WERI-Rb-1 (cell line): Measurements from ENCODE around the gene MACROH2A2.
"Not testable (repeated sequence)": the region's sequence is repeated elsewhere in the genome, so short reads cannot be mapped to it uniquely, and the experiment has no call there.

ENCODE experiments used
- DNase-seq: peaks from one replicate; pipeline ENCODE4 v3.0.0-alpha.2; 2020
- H3K27ac ChIP-seq: fragments of 250-450 bp; sonication (Bioruptor Pico); 2 replicates; pipeline ENCODE4 v1.5.1; 2020; ENCODE audit warnings: mild to moderate bottlenecking, moderate library complexity
- H3K27me3 ChIP-seq: fragments of 250-450 bp; sonication (Bioruptor Pico); 2 replicates; pipeline ENCODE4 v1.5.1; 2021; ENCODE audit warnings: mild to moderate bottlenecking, low read depth, moderate library complexity; ENCODE audit not compliant: insufficient read depth, severe bottlenecking
- H3K36me3 ChIP-seq: fragments of 250-450 bp; sonication (Bioruptor Pico); 2 replicates; pipeline ENCODE4 v1.5.1; 2020; ENCODE audit warnings: mild to moderate bottlenecking, moderate library complexity
- H3K4me3 ChIP-seq: 2 replicates; pipeline ENCODE4 v1.5.1; 2011; ENCODE audit warnings: low read depth, mild to moderate bottlenecking, control low read depth, low read length
- H3K9me3 ChIP-seq: fragments of 250-450 bp; sonication (Bioruptor Pico); 2 replicates; pipeline ENCODE4 v1.5.1; 2021; ENCODE audit warnings: mild to moderate bottlenecking, moderate library complexity; ENCODE audit not compliant: severe bottlenecking
- CTCF ChIP-seq: IDR thresholded peaks from 2 replicates; pipeline ENCODE4 v1.5.1; 2011; ENCODE audit warnings: low read depth, mild to moderate bottlenecking, control low read depth, inconsistent platforms, low read length

Gene MACROH2A2

GRCh38 chr10:70078937-70079336 is 26.3 kb downstream of the MACROH2A2 start:
- no peaks in the 10 kb centered on the region for H3K27me3 ChIP-seq
- peaks cover 36% of the 10 kb centered on the region for H3K36me3 ChIP-seq
- no peak for TF ChIP-seq CTCF
- no peak overlapping the region for H3K27ac ChIP-seq
- no peaks in the 10 kb centered on the region for H3K9me3 ChIP-seq
- no peak for DNase-seq
- no peak overlapping the region for H3K4me3 ChIP-seq

- not testable (repeated sequence) for H3K9me3 ChIP-seq, H3K27me3 ChIP-seq, H3K4me3 ChIP-seq, DNase-seq, H3K27ac ChIP-seq
- peaks cover 36% of the 10 kb centered on the region for H3K36me3 ChIP-seq
Measured at GRCh38 chr10:70080789-70081188, 28.1 kb downstream of the MACROH2A2 start.

GRCh38 chr10:70084189-70084588 is 31.5 kb downstream of the MACROH2A2 start:
- no peak overlapping the region for H3K4me3 ChIP-seq
- no peak for TF ChIP-seq CTCF
- no peak for DNase-seq
- no peaks in the 10 kb centered on the region for H3K9me3 ChIP-seq
- no peaks in the 10 kb centered on the region for H3K27me3 ChIP-seq
- no peak overlapping the region for H3K27ac ChIP-seq
- peaks cover 14% of the 10 kb centered on the region for H3K36me3 ChIP-seq

GRCh38 chr10:70085975-70086613 is 33.4 kb downstream of the MACROH2A2 start:
- no peaks in the 10 kb centered on the region for H3K27me3 ChIP-seq
- TF ChIP-seq CTCF: no peak
- H3K9me3 ChIP-seq: no peaks in the 10 kb centered on the region
- H3K27ac ChIP-seq: no peak overlapping the region
- DNase-seq: no peak
- H3K4me3 ChIP-seq: no peak overlapping the region
- peaks cover 16% of the 10 kb centered on the region for H3K36me3 ChIP-seq

GRCh38 chr10:70087616-70088307 is 35.1 kb downstream of the MACROH2A2 start:
- Histone ChIP-seq H3K9me3 (no peaks in the 10 kb centered on the region), H3K4me3 (no peak overlapping the region), H3K36me3 (peaks cover 27% of the 10 kb centered on the region), H3K27ac (no peak overlapping the region), H3K27me3 (no peaks in the 10 kb centered on the region)
- no peak for DNase-seq
- no peak for TF ChIP-seq CTCF

GRCh38 chr10:70088308-70088698 is 35.7 kb downstream of the MACROH2A2 start:
- H3K27me3 ChIP-seq: no peaks in the 10 kb centered on the region
- no peak for TF ChIP-seq CTCF
- peaks cover 31% of the 10 kb centered on the region for H3K36me3 ChIP-seq
- no peak overlapping the region for H3K27ac ChIP-seq
- no peak overlapping the region for H3K4me3 ChIP-seq
- H3K9me3 ChIP-seq: no peaks in the 10 kb centered on the region
- DNase-seq: no peak
